Measurements from ENCODE around the gene SMC4. TPM values are rescaled to one million over a fixed set of nuclear protein-coding genes. Genes with fewer than 3 reads are reported as not detected.
A peak's percentile ranks its signal among the peaks of the same experiment; 100 is the strongest.

SMC4 gene
- total RNA-seq, 2 experiments from 2014 or later = 149 to 154 TPM

DNA sequence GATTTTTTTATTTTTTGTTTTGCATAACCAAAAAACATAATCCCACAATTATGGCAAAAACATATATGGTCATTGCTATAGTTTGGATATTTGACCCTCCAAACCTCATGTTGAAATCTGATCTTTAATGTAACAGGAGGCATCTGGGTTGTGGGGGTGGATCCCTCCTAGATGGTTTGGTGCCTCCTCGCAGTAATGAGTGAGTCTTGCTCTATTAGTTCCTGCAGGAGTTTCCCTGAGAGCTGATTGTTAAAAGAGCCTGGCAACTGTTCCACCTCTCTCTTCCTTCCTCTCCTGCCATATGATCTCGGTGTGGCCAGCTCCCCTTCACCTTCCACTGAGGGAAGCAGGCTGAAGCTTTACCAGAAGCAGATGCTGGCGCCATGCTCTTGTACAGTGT, 83.3 kb downstream of the SMC4 start:
- TF ChIP-seq, protein P1, sequence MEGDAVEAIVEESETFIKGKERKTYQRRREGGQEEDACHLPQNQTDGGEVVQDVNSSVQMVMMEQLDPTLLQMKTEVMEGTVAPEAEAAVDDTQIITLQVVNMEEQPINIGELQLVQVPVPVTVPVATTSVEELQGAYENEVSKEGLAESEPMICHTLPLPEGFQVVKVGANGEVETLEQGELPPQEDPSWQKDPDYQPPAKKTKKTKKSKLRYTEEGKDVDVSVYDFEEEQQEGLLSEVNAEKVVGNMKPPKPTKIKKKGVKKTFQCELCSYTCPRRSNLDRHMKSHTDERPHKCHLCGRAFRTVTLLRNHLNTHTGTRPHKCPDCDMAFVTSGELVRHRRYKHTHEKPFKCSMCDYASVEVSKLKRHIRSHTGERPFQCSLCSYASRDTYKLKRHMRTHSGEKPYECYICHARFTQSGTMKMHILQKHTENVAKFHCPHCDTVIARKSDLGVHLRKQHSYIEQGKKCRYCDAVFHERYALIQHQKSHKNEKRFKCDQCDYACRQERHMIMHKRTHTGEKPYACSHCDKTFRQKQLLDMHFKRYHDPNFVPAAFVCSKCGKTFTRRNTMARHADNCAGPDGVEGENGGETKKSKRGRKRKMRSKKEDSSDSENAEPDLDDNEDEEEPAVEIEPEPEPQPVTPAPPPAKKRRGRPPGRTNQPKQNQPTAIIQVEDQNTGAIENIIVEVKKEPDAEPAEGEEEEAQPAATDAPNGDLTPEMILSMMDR (IDR thresholded peaks at IDR 0.05) = no peak
- no peak overlapping the region for H3K27ac Mint-ChIP-seq
- DNase-seq = no peak
- H3K4me3 Mint-ChIP-seq = no peak overlapping the region
- H3K36me3 Mint-ChIP-seq (ENCODE audit: low read depth) = no peaks in the 10 kb centered on the region
- peaks cover 3% of the 10 kb centered on the region for H3K4me1 Mint-ChIP-seq (ENCODE audit: low read depth)
- H3K9me3 Mint-ChIP-seq = no peaks in the 10 kb centered on the region
- ATAC-seq = no peak
- POLR2A ChIA-PET = interaction anchor here (1.2 kb wide), 2 partner anchors 33 to 75 kb away, joined by 3 to 6 read pairs; partner anchors contain the start of gene TRIM59
- peaks cover 1% of the 10 kb centered on the region for H3K27me3 Mint-ChIP-seq
- intact Hi-C loops (cut with micrococcal nuclease) = loop anchor here (10.0 kb wide), 2 partner anchors 318 to 598 kb away; no protein-coding TSS in a partner anchor
- CTCF ChIA-PET = no interaction called here

Small RNAs within 50 kb of the gene (microRNA-seq; reads per million reads assigned to microRNA genes)
- gene MIR15B (ENCODE audit: borderline microRNAs expressed, borderline replicate concordance) (871 reads per million, percentile 87 among the genes with 10 or more reads in this experiment), gene MIR16-2 (ENCODE audit: borderline microRNAs expressed, borderline replicate concordance) (216 reads per million, percentile 74 among the genes with 10 or more reads in this experiment)

Other genes with a start within 250 kb of the SMC4 start
- under 1 TPM; 0.09 to 0.13 TPM for gene C3orf80, start 174.2 kb upstream of the SMC4 start, total RNA-seq
- 10 to 100 TPM in 1 of 2 experiments, 1 to 10 TPM in 1; 9.2 to 10.4 TPM for gene IFT80, start 425 bp upstream of the SMC4 start, total RNA-seq
- gene TRIM59, start 50.1 kb downstream of the SMC4 start, total RNA-seq = 10 to 100 TPM; 27.0 to 27.8 TPM
- gene KPNA4, start 165.9 kb downstream of the SMC4 start, total RNA-seq = 10 to 100 TPM; 50.6 to 51.0 TPM